Right lobe of liver (tissue), 4 donors: ENCODE measurements around the gene PDE6A.

Experiments used
- CTCF ChIP-seq, 4 donors: fragments of 200-600 bp in 3 of 4; fragments of 450-650 bp in 1 of 4; IDR thresholded peaks; one replicate each; pipeline versions ENCODE4 v1.5.1 to v1.8.0; 2016 to 2022; ENCODE audit warnings: antibody characterized with exemption in 4 of 4, mild to moderate bottlenecking in 2 of 4
- POLR2A ChIP-seq: fragments of 450-650 bp; IDR thresholded peaks from one replicate; pipeline ENCODE4 v1.6.1; 2017; ENCODE audit warnings: antibody characterized with exemption, mild to moderate bottlenecking
- donor health status: DM: no; HTN: no; CAD: no.
- donor health status: DM: no; HTN: no; CAD: no.
- donor health status: DM: no; HTN: yes; CAD: no.

- TF ChIP-seq CTCF (IDR thresholded peaks at IDR 0.05), result no peak
- no peak for TF ChIP-seq POLR2A
These were observed 98.6 kb downstream of the PDE6A start for GRCh38 chr5:149846021-149846420.
